HCT116 (cell line): ENCODE data around the gene XYLT1. TPM values are rescaled to one million over a fixed set of nuclear protein-coding genes. Genes with fewer than 3 reads are reported as not detected.

Source experiments
- ATAC-seq: fragments of 200-7000 bp; cut with Tn5 transposase; 2 replicates; pipeline ENCODE4 v1.9.1; 2020; ENCODE audit warnings: mild to moderate bottlenecking, moderate library complexity
- BruUV-seq: library from RNA; stranded (reverse); fragments of 400-500 nt; replicated peaks from 2 replicates; lab custom pipeline; 2021; lab: Mats Ljungman, UMichigan
- CTCF ChIA-PET: fragments of 300-600 bp; sonication (Branson Sonifier 250); formaldehyde crosslinking; loops from one replicate; lab custom pipeline; 2021; ENCODE audit warnings: antibody characterized with exemption; lab: Charles Lee
- POLR2A ChIA-PET: fragments of 300-600, 350-600 bp; sonication (Branson Sonifier 250); formaldehyde crosslinking; loops from one replicate; lab custom pipeline; 2021; ENCODE audit warnings: antibody characterized with exemption; lab: Charles Lee
- RAD21 ChIA-PET, 2 experiments: fragments of 300-600 bp; sonication (Branson Sonifier 250); formaldehyde crosslinking; loops; one replicate each; lab custom pipeline; 2023; ENCODE audit warnings: low total read pairs in 2 of 2; ENCODE audit not compliant: uncharacterized antibody in 2 of 2, unreplicated experiment in 2 of 2, low non-redundant PET in 1 of 2; lab: Charles Lee
- DNase-seq: peaks from one replicate; pipeline ENCODE4 v3.0.0-alpha.2; 2010; ENCODE audit warnings: low read depth, low spot score
- H2AFZ ChIP-seq: fragments of 200-600 bp; shearing (Covaris generic), sonication (generic); 2 replicates; pipeline ENCODE4 v1.6.1; 2017; ENCODE audit warnings: low read depth, mixed run types, mixed read lengths, antibody characterized with exemption, low read length; ENCODE audit not compliant: poor library complexity, severe bottlenecking
- H3K27ac ChIP-seq: 2 replicates; pipeline ENCODE4 v1.5.1; 2012; ENCODE audit warnings: low read depth, low read length
- H3K27me3 ChIP-seq: fragments of 200-600 bp; sonication (generic); 2 replicates; pipeline ENCODE4 v1.6.1; 2016; ENCODE audit warnings: mixed run types, low read length, mixed read lengths; ENCODE audit not compliant: insufficient read depth
- H3K36me3 ChIP-seq, 2 experiments: fragments of 200-500 bp in 1 of 2; fragments of 200-600 bp in 1 of 2; sonication (Bioruptor generic) in 1 of 2; sonication (generic) in 1 of 2; 2 replicates each; pipeline versions ENCODE4 v1.5.1 to v1.6.1; 2014 to 2016; ENCODE audit warnings: low read length in 2 of 2, inconsistent platforms in 1 of 2, mixed read lengths in 1 of 2, mixed run types in 1 of 2; ENCODE audit not compliant: insufficient read depth in 2 of 2, control insufficient read depth in 1 of 2
- H3K4me1 ChIP-seq, 2 experiments: fragments of 200-600 bp in 1 of 2; sonication (generic) in 1 of 2; 2 replicates each; pipeline versions ENCODE4 v1.5.1 to v1.6.1; 2012 to 2017; ENCODE audit warnings: low read length in 2 of 2, inconsistent platforms in 1 of 2, mild to moderate bottlenecking in 1 of 2, mixed read lengths in 1 of 2, mixed run types in 1 of 2, moderate library complexity in 1 of 2; ENCODE audit not compliant: insufficient read depth in 2 of 2, control insufficient read depth in 1 of 2
- H3K4me2 ChIP-seq: fragments of 200-600 bp; sonication (generic); 2 replicates; pipeline ENCODE4 v1.6.1; 2017; ENCODE audit warnings: mixed run types, low read length, mixed read lengths
- H3K4me3 ChIP-seq, 2 experiments: fragments of 200-600 bp in 1 of 2; sonication (generic) in 1 of 2; replicated peaks in 1 of 2; 2 replicates each; pipeline ENCODE4 v1.5.1; 2011 to 2016; ENCODE audit warnings: low read length in 2 of 2, control low read depth in 1 of 2, low read depth in 1 of 2, mild to moderate bottlenecking in 1 of 2, mixed read lengths in 1 of 2, mixed run types in 1 of 2
- H3K79me2 ChIP-seq: fragments of 200-600 bp; sonication (generic); 2 replicates; pipeline ENCODE4 v1.6.1; 2017; ENCODE audit warnings: mild to moderate bottlenecking, mixed run types, low read length, moderate library complexity, mixed read lengths; ENCODE audit not compliant: insufficient read depth
- H3K9ac ChIP-seq: fragments of 200-600 bp; sonication (generic); 2 replicates; pipeline ENCODE4 v1.6.1; 2016; ENCODE audit warnings: low read length, mixed read lengths
- H3K9me2 ChIP-seq: fragments of 200-600 bp; sonication (generic), shearing (Covaris generic); 2 replicates; pipeline ENCODE4 v1.6.1; 2017; ENCODE audit warnings: mixed run types, mild to moderate bottlenecking, moderate library complexity; ENCODE audit not compliant: insufficient read depth
- H3K9me3 ChIP-seq, 2 experiments: fragments of 200-500 bp in 1 of 2; fragments of 200-600 bp in 1 of 2; sonication (Bioruptor generic) in 1 of 2; sonication (generic) in 1 of 2; 2 replicates each; pipeline ENCODE4 v1.6.1; 2014 to 2017; ENCODE audit warnings: low read length in 2 of 2, mixed read lengths in 2 of 2, inconsistent platforms in 1 of 2, low read depth in 1 of 2, mild to moderate bottlenecking in 1 of 2, mixed run types in 1 of 2, moderate library complexity in 1 of 2; ENCODE audit not compliant: control insufficient read depth in 1 of 2, insufficient read depth in 1 of 2
- H4K20me1 ChIP-seq: fragments of 200-600 bp; sonication (generic), shearing (Covaris generic); 2 replicates; pipeline ENCODE4 v1.6.1; 2017; ENCODE audit warnings: mixed run types, mild to moderate bottlenecking, moderate library complexity; ENCODE audit not compliant: insufficient read depth
- CBX3 ChIP-seq: IDR thresholded peaks from 2 replicates; pipeline ENCODE4 v1.6.1; 2012; ENCODE audit warnings: low read depth
- CEBPB ChIP-seq: IDR thresholded peaks from 2 replicates; pipeline ENCODE4 v1.6.1; 2012; ENCODE audit warnings: low read depth
- CTCF ChIP-seq, 3 experiments: fragments of 200-600 bp in 1 of 3; sonication (generic) in 1 of 3; IDR thresholded peaks in 2 of 3; conservative IDR thresholded peaks in 1 of 3; 2 replicates each; pipeline ENCODE4 v1.5.1; 2012 to 2017; ENCODE audit warnings: low read depth in 2 of 3, low read length in 2 of 3, antibody characterized with exemption in 1 of 3, borderline replicate concordance in 1 of 3, control low read depth in 1 of 3, mild to moderate bottlenecking in 1 of 3, mixed read lengths in 1 of 3, mixed run types in 1 of 3, moderate library complexity in 1 of 3; ENCODE audit not compliant: insufficient read depth in 1 of 3
- EGR1 ChIP-seq: IDR thresholded peaks from 2 replicates; pipeline ENCODE4 v1.6.1; 2012; ENCODE audit warnings: low read depth
- ELF1 ChIP-seq: IDR thresholded peaks from 2 replicates; pipeline ENCODE4 v1.6.1; 2012; ENCODE audit warnings: low read depth, borderline replicate concordance
- EZH2 ChIP-seq: fragments of 200-600 bp; sonication (generic); IDR thresholded peaks from 2 replicates; pipeline ENCODE4 v1.6.1; 2017; ENCODE audit warnings: antibody characterized with exemption, mixed run types
- EZH2phosphoT487 ChIP-seq: fragments of 200-600 bp; IDR thresholded peaks from 2 replicates; pipeline ENCODE4 v1.6.1; 2018; ENCODE audit warnings: antibody characterized with exemption, borderline replicate concordance
- JUND ChIP-seq: IDR thresholded peaks from 2 replicates; pipeline ENCODE4 v1.6.1; 2012
- POLR2A ChIP-seq: IDR thresholded peaks from 2 replicates; pipeline ENCODE4 v1.7.0; 2011; ENCODE audit warnings: borderline replicate concordance; ENCODE audit not compliant: insufficient read depth, insufficient read length; ENCODE audit errors: extremely low read depth
- POLR2AphosphoS5 ChIP-seq: IDR thresholded peaks from 2 replicates; pipeline ENCODE4 v1.6.1; 2011; ENCODE audit warnings: mild to moderate bottlenecking, low read depth, low read length, moderate library complexity
- RAD21 ChIP-seq: IDR thresholded peaks from 2 replicates; pipeline ENCODE4 v1.6.1; 2012; ENCODE audit warnings: low read depth, mild to moderate bottlenecking
- REST ChIP-seq: IDR thresholded peaks from 2 replicates; pipeline ENCODE4 v1.6.1; 2012; ENCODE audit warnings: low read depth
- SIN3A ChIP-seq: IDR thresholded peaks from 2 replicates; pipeline ENCODE4 v1.6.1; 2012; ENCODE audit warnings: low read depth
- SP1 ChIP-seq: IDR thresholded peaks from 2 replicates; pipeline ENCODE4 v1.6.1; 2012; ENCODE audit warnings: low read depth
- SRF ChIP-seq: IDR thresholded peaks from 2 replicates; pipeline ENCODE4 v1.6.1; 2012; ENCODE audit warnings: low read depth
- TCF7L2 ChIP-seq: IDR thresholded peaks from 2 replicates; pipeline ENCODE4 v1.7.0; 2011; ENCODE audit warnings: borderline replicate concordance, inconsistent platforms; ENCODE audit not compliant: insufficient read depth, insufficient read length; ENCODE audit errors: extremely low read depth
- YY1 ChIP-seq: IDR thresholded peaks from 2 replicates; pipeline ENCODE4 v1.6.1; 2011; ENCODE audit warnings: low read length, low read depth, moderate library complexity, mild to moderate bottlenecking; ENCODE audit not compliant: insufficient replicate concordance; ENCODE audit errors: extremely low read depth
- ZNF274 ChIP-seq: fragments of 200-500 bp; sonication (Bioruptor generic); IDR thresholded peaks from 2 replicates; pipeline ENCODE4 v1.6.1; 2014; ENCODE audit warnings: mild to moderate bottlenecking, low read depth, low read length, inconsistent platforms
- intact Hi-C: fragments of 100-400 bp; cut with micrococcal nuclease; formaldehyde crosslinking; loops from 2 replicates; pipeline ENCODE4 v1.10.0; 2022
- total RNA-seq: library from RNA; stranded (reverse); gene quantifications from one replicate; pipeline ENCODE4 v1.2.1, GENCODE V29; 2021; ENCODE audit not compliant: unreplicated experiment

The XYLT1 gene
- total RNA-seq, 1 experiment from 2014 or later = 4.5 TPM

- Histone ChIP-seq H3K36me3 (no peaks in the 10 kb centered on the region), H3K4me1 (no peaks in the 10 kb centered on the region), H3K27ac (no peak overlapping the region), H2AFZ (no peak overlapping the region), H3K27me3 (no peaks in the 10 kb centered on the region), H3K9ac (no peak overlapping the region), H3K9me3 (no peaks in the 10 kb centered on the region), H3K9me2 (no peaks in the 10 kb centered on the region), H3K4me3 (no peak overlapping the region), H4K20me1 (no peaks in the 10 kb centered on the region), H3K79me2 (no peaks in the 10 kb centered on the region), H3K4me2 (no peak overlapping the region)
- intact Hi-C loops = no loop called here
- ChIA-PET RAD21 (no interaction called here), POLR2A (no interaction called here), CTCF (no interaction called here)
- no TSS peak for BruUV-seq
- ATAC-seq (no peak), DNase-seq (no peak)
- no peak for TF ChIP-seq YY1
- no peak for TF ChIP-seq TCF7L2
- no peak for TF ChIP-seq EGR1
- TF ChIP-seq EZH2phosphoT487 = no peak
Observed at GRCh38 chr16:17343028-17343427, 127.7 kb downstream of the XYLT1 start.

DNA sequence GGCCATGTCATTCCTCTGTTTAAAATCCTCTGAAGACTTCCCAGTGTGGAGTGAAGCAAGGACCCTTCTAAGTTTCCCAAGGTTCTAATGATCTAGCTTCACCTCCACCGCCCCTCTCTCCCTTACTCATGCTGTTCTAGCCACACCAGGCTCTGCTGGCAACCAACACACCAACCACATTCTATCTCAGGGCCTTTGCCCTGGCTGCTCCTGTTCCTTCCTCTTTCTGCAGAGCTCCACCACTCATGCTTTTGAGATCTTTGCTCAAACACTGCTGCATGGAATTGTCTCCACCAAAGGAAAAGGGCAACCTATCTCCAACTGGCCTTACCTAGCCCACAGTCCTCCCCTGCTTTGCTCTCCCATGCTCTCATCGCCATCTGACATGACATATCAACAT is 128.7 kb downstream of the XYLT1 start:
- Histone ChIP-seq H4K20me1 (no peaks in the 10 kb centered on the region), H2AFZ (no peak overlapping the region), H3K27ac (no peak overlapping the region), H3K4me2 (no peak overlapping the region), H3K27me3 (no peaks in the 10 kb centered on the region), H3K9me3 (no peaks in the 10 kb centered on the region), H3K9ac (no peak overlapping the region), H3K79me2 (no peaks in the 10 kb centered on the region), H3K36me3 (no peaks in the 10 kb centered on the region), H3K4me3 (no peak overlapping the region), H3K4me1 (no peaks in the 10 kb centered on the region), H3K9me2 (no peaks in the 10 kb centered on the region)
- intact Hi-C loops = no loop called here
- RAD21 ChIA-PET = no interaction called here
- BruUV-seq = no TSS peak
- CTCF ChIA-PET = no interaction called here
- DNase-seq = no peak
- POLR2A ChIA-PET = no interaction called here
- ATAC-seq = no peak
- no peak for TF ChIP-seq EGR1
- TF ChIP-seq YY1 = no peak
- TF ChIP-seq CBX3 = no peak
- no peak for TF ChIP-seq CTCF (IDR thresholded peaks at IDR 0.05 in 2 of 3, conservative IDR thresholded peaks at IDR 0.05 in 1 of 3; ENCODE audit: borderline replicate concordance in 1 of 3, insufficient read depth in 1 of 3, low read depth in 2 of 3, low read length in 2 of 3)
- TF ChIP-seq REST = no peak
- TF ChIP-seq ELF1 = no peak
- no peak for TF ChIP-seq JUND
- no peak for TF ChIP-seq CEBPB
- TF ChIP-seq TCF7L2 = no peak
- TF ChIP-seq ZNF274 = no peak
- TF ChIP-seq SIN3A = no peak
- no peak for TF ChIP-seq POLR2A
- TF ChIP-seq SRF = no peak
- no peak for TF ChIP-seq POLR2AphosphoS5
- TF ChIP-seq EZH2 = no peak
- no peak for TF ChIP-seq SP1
- no peak for TF ChIP-seq RAD21
